ENCODE data around the gene PKIB.
"Not testable (repeated sequence)": the region's sequence is repeated elsewhere in the genome, so short reads cannot be mapped to it uniquely, and the experiment has no call there.

PKIB gene

DNA sequence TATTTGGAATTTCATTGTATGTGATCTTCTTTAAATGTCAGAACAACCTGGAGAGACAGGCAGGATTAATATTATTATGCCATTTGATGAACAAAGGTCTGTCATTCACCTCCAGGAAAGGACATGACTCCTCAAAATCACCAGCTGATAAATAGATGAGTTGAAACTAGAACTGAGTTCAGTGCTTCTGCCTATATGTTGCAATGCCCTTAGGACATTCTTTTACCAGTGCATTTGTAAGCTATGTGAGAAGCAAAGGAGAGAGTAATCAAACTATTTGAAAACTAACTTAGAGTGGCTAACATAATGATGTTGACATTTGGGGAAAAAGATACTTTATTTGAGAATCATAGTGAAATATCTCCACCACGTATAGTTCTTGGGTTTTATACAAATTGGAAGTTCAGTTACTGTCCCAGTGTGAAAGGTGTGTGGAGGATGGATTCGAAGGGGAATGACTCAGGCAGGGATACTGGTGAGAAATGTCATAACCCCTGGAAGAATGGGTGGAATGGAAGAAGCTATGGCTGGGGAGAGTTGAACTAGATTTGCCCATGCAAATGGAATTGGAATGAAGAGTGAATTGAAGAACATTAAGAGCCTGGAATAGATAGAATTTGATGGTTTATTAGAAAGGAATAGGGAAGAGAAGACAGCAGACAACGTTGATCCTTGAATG, 21.5 kb downstream of the PKIB start:
- H3K9me3 ChIP-seq (ENCODE audit: insufficient read depth, low read length): no peaks in the 10 kb centered on the region
- H3K27me3 ChIP-seq (ENCODE audit: insufficient read depth, insufficient read length): no peaks in the 10 kb centered on the region
- TF ChIP-seq ZNF274 (IDR thresholded peaks at IDR 0.05; ENCODE audit: low read depth, low read length) (no peak), SUZ12 (IDR thresholded peaks at IDR 0.05; ENCODE audit: extremely low read depth, insufficient read depth, insufficient read length) (no peak), YY1 (IDR thresholded peaks at IDR 0.05; ENCODE audit: insufficient read depth, insufficient read length) (no peak)
- DNase-seq (ENCODE audit: low read depth, low spot score): no peak
- no peaks in the 10 kb centered on the region for H3K4me1 ChIP-seq (ENCODE audit: insufficient read depth, insufficient read length)
- H3K9ac ChIP-seq (ENCODE audit: insufficient read length, low read depth): no peak overlapping the region
- H3K36me3 ChIP-seq (ENCODE audit: insufficient read depth, insufficient read length, low read length): no peaks in the 10 kb centered on the region
- no peak overlapping the region for H3K4me3 ChIP-seq (ENCODE audit: insufficient read length, low read depth)

DNA sequence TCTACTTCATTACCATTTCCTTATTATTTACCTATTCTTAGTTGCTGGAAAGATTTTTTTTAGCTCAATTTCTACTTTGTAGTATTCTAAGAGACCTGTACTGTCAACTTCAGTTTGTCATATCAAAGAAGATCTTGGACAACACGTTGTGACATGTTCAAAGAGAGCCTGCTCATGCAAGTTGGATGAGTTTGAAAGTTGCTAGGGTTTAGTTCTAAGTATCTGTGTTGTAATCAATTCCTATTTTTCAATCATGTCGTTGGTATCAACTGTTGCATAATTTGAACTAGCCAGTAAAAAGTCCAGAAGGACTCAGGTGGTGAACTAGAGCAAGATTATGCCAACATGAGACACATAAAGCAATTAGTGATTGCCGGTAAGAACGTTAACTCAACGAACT, 30.2 kb downstream of the PKIB start:
- no peak overlapping the region for H3K4me3 ChIP-seq (ENCODE audit: insufficient read length, low read depth)
- TF ChIP-seq ZNF274 (IDR thresholded peaks at IDR 0.05; ENCODE audit: low read depth, low read length) (no peak), SUZ12 (IDR thresholded peaks at IDR 0.05; ENCODE audit: extremely low read depth, insufficient read depth, insufficient read length) (no peak), YY1 (IDR thresholded peaks at IDR 0.05; ENCODE audit: insufficient read depth, insufficient read length) (no peak)
- H3K9ac ChIP-seq (ENCODE audit: insufficient read length, low read depth): no peak overlapping the region
- no peaks in the 10 kb centered on the region for H3K4me1 ChIP-seq (ENCODE audit: insufficient read depth, insufficient read length)
- no peaks in the 10 kb centered on the region for H3K9me3 ChIP-seq (ENCODE audit: insufficient read depth, low read length)
- no peak for DNase-seq (ENCODE audit: low read depth, low spot score)
- H3K36me3 ChIP-seq (ENCODE audit: insufficient read depth, insufficient read length, low read length): peaks cover 2% of the 10 kb centered on the region
- no peaks in the 10 kb centered on the region for H3K27me3 ChIP-seq (ENCODE audit: insufficient read depth, insufficient read length)

- no peaks in the 10 kb centered on the region for H3K27me3 ChIP-seq (ENCODE audit: insufficient read depth, insufficient read length)
- no peak overlapping the region for H3K9ac ChIP-seq (ENCODE audit: insufficient read length, low read depth)
- no peak overlapping the region for H3K4me3 ChIP-seq (ENCODE audit: insufficient read length, low read depth)
- no peak for TF ChIP-seq YY1 (IDR thresholded peaks at IDR 0.05; ENCODE audit: insufficient read depth, insufficient read length)
- TF ChIP-seq SUZ12 (IDR thresholded peaks at IDR 0.05; ENCODE audit: extremely low read depth, insufficient read depth, insufficient read length): no peak
- TF ChIP-seq ZNF274 (IDR thresholded peaks at IDR 0.05; ENCODE audit: low read depth, low read length): no peak
- no peaks in the 10 kb centered on the region for H3K9me3 ChIP-seq (ENCODE audit: insufficient read depth, low read length)
- H3K4me1 ChIP-seq (ENCODE audit: insufficient read depth, insufficient read length): no peaks in the 10 kb centered on the region
- no peak for DNase-seq (ENCODE audit: low read depth, low spot score)
- peaks cover 2% of the 10 kb centered on the region for H3K36me3 ChIP-seq (ENCODE audit: insufficient read depth, insufficient read length, low read length)
These were observed 31.6 kb downstream of the PKIB start for GRCh38 chr6:122641819-122642218.

DNA sequence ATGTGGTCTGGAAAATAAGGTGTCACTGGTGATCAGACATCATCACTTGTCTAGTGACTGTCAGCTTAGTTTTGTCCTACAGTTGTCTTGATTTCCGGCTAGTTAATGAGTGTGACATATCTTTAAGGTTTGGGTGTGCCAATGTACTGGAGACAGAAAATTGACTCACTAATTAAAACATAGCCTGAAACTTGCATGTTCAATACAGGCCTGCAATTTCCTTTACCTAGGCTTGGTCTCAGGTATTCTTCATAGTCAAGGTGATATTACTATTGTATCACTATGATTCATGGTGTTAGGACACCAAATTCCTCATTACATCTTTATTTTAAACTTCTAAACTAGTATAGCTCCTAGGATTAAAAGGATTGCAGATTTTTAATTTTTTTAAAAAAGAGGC, 32.4 kb downstream of the PKIB start:
- not testable (repeated sequence) for DNase-seq (ENCODE audit: low read depth, low spot score); H3K9ac ChIP-seq (ENCODE audit: insufficient read length, low read depth); H3K36me3 ChIP-seq (ENCODE audit: insufficient read depth, insufficient read length, low read length); H3K27me3 ChIP-seq (ENCODE audit: insufficient read depth, insufficient read length); H3K4me1 ChIP-seq (ENCODE audit: insufficient read depth, insufficient read length); H3K4me3 ChIP-seq (ENCODE audit: insufficient read length, low read depth); H3K9me3 ChIP-seq (ENCODE audit: insufficient read depth, low read length)

GRCh38 chr6:122645256-122645655, 35.1 kb downstream of the PKIB start:
- TF ChIP-seq ZNF274 (IDR thresholded peaks at IDR 0.05; ENCODE audit: low read depth, low read length): no peak
- TF ChIP-seq SUZ12 (IDR thresholded peaks at IDR 0.05; ENCODE audit: extremely low read depth, insufficient read depth, insufficient read length): no peak
- TF ChIP-seq YY1 (IDR thresholded peaks at IDR 0.05; ENCODE audit: insufficient read depth, insufficient read length): no peak
- Histone ChIP-seq H3K9ac (ENCODE audit: insufficient read length, low read depth) (no peak overlapping the region), H3K9me3 (ENCODE audit: insufficient read depth, low read length) (no peaks in the 10 kb centered on the region), H3K36me3 (ENCODE audit: insufficient read depth, insufficient read length, low read length) (no peaks in the 10 kb centered on the region), H3K4me1 (ENCODE audit: insufficient read depth, insufficient read length) (no peaks in the 10 kb centered on the region), H3K4me3 (ENCODE audit: insufficient read length, low read depth) (no peak overlapping the region), H3K27me3 (ENCODE audit: insufficient read depth, insufficient read length) (no peaks in the 10 kb centered on the region)
- no peak for DNase-seq (ENCODE audit: low read depth, low spot score)

GRCh38 chr6:122647765-122648164, 37.6 kb downstream of the PKIB start:
- Histone ChIP-seq H3K9me3 (ENCODE audit: insufficient read depth, low read length) (no peaks in the 10 kb centered on the region), H3K36me3 (ENCODE audit: insufficient read depth, insufficient read length, low read length) (no peaks in the 10 kb centered on the region), H3K27me3 (ENCODE audit: insufficient read depth, insufficient read length) (no peaks in the 10 kb centered on the region), H3K4me1 (ENCODE audit: insufficient read depth, insufficient read length) (no peaks in the 10 kb centered on the region), H3K4me3 (ENCODE audit: insufficient read length, low read depth) (no peak overlapping the region), H3K9ac (ENCODE audit: insufficient read length, low read depth) (no peak overlapping the region)
- TF ChIP-seq ZNF274 (IDR thresholded peaks at IDR 0.05; ENCODE audit: low read depth, low read length): no peak
- TF ChIP-seq YY1 (IDR thresholded peaks at IDR 0.05; ENCODE audit: insufficient read depth, insufficient read length): no peak
- no peak for DNase-seq (ENCODE audit: low read depth, low spot score)

GRCh38 chr6:122648726-122649125, 38.5 kb downstream of the PKIB start:
- no peaks in the 10 kb centered on the region for H3K36me3 ChIP-seq (ENCODE audit: insufficient read depth, insufficient read length, low read length)
- no peaks in the 10 kb centered on the region for H3K9me3 ChIP-seq (ENCODE audit: insufficient read depth, low read length)
- no peaks in the 10 kb centered on the region for H3K4me1 ChIP-seq (ENCODE audit: insufficient read depth, insufficient read length)
- no peaks in the 10 kb centered on the region for H3K27me3 ChIP-seq (ENCODE audit: insufficient read depth, insufficient read length)
- H3K4me3 ChIP-seq (ENCODE audit: insufficient read length, low read depth): no peak overlapping the region
- no peak for DNase-seq (ENCODE audit: low read depth, low spot score)
- no peak overlapping the region for H3K9ac ChIP-seq (ENCODE audit: insufficient read length, low read depth)
- TF ChIP-seq YY1 (IDR thresholded peaks at IDR 0.05; ENCODE audit: insufficient read depth, insufficient read length): no peak
- no peak for TF ChIP-seq ZNF274 (IDR thresholded peaks at IDR 0.05; ENCODE audit: low read depth, low read length)
- no peak for TF ChIP-seq SUZ12 (IDR thresholded peaks at IDR 0.05; ENCODE audit: extremely low read depth, insufficient read depth, insufficient read length)

- DNase-seq (ENCODE audit: low read depth, low spot score): no peak
- no peak overlapping the region for H3K4me3 ChIP-seq (ENCODE audit: insufficient read length, low read depth)
- no peaks in the 10 kb centered on the region for H3K27me3 ChIP-seq (ENCODE audit: insufficient read depth, insufficient read length)
- H3K4me1 ChIP-seq (ENCODE audit: insufficient read depth, insufficient read length): no peaks in the 10 kb centered on the region
- TF ChIP-seq YY1 (IDR thresholded peaks at IDR 0.05; ENCODE audit: insufficient read depth, insufficient read length) (no peak), ZNF274 (IDR thresholded peaks at IDR 0.05; ENCODE audit: low read depth, low read length) (no peak), SUZ12 (IDR thresholded peaks at IDR 0.05; ENCODE audit: extremely low read depth, insufficient read depth, insufficient read length) (no peak)
- no peaks in the 10 kb centered on the region for H3K36me3 ChIP-seq (ENCODE audit: insufficient read depth, insufficient read length, low read length)
- H3K9ac ChIP-seq (ENCODE audit: insufficient read length, low read depth): no peak overlapping the region
- H3K9me3 ChIP-seq (ENCODE audit: insufficient read depth, low read length): no peaks in the 10 kb centered on the region
These were observed 39.5 kb downstream of the PKIB start for GRCh38 chr6:122649701-122650100.

Measured in NT2/D1 (cell line).